Activated CD8-positive, alpha-beta T cell treated with anti-CD3 and anti-CD28 coated beads for 36 hours (primary cell): Measurements from ENCODE around the gene SETBP1. TPM values are rescaled to one million over a fixed set of nuclear protein-coding genes. Genes with fewer than 3 reads are reported as not detected.

Experiments
- ATAC-seq: fragments of 200-7000 bp; cut with Tn5 transposase; one replicate; pipeline ENCODE4 v1.10.0; 2021; ENCODE audit warnings: mild to moderate bottlenecking, moderate library complexity
- CTCF ChIA-PET: fragments of 350-600 bp; sonication (Branson Sonifier 250); formaldehyde crosslinking; loops from one replicate; lab custom pipeline; 2021; ENCODE audit warnings: antibody characterized with exemption; lab: Charles Lee
- POLR2A ChIA-PET: fragments of 350-600 bp; sonication (Branson Sonifier 250); formaldehyde crosslinking; loops from one replicate; lab custom pipeline; 2021; ENCODE audit warnings: antibody characterized with exemption; lab: Charles Lee
- DNase-seq: peaks from one replicate; pipeline ENCODE4 v3.0.0-alpha.2; 2020
- H3K27ac Mint-ChIP-seq: one replicate; pipeline ENCODE4 v1.8.0; 2021; ENCODE audit warnings: mild to moderate bottlenecking, mixed read lengths
- H3K27me3 Mint-ChIP-seq: one replicate; pipeline ENCODE4 v1.8.0; 2021; ENCODE audit warnings: mixed read lengths
- H3K36me3 Mint-ChIP-seq: one replicate; pipeline ENCODE4 v1.8.0; 2021; ENCODE audit warnings: low read depth, mixed read lengths
- H3K4me1 Mint-ChIP-seq: one replicate; pipeline ENCODE4 v1.8.0; 2021; ENCODE audit warnings: low read depth, mixed read lengths
- H3K4me3 Mint-ChIP-seq: one replicate; pipeline ENCODE4 v1.8.0; 2021; ENCODE audit warnings: mild to moderate bottlenecking, moderate library complexity, mixed read lengths
- H3K9me3 Mint-ChIP-seq: one replicate; pipeline ENCODE4 v1.8.0; 2021; ENCODE audit warnings: mixed read lengths
- intact Hi-C: fragments of 100-400 bp; cut with micrococcal nuclease; formaldehyde crosslinking; loops from one replicate; pipeline ENCODE4 v1.10.0; 2022
- total RNA-seq, 2 experiments: library from RNA; stranded (reverse); gene quantifications; one replicate each; pipeline ENCODE4 v1.2.3, GENCODE V29; 2021
- TF ChIP-seq, protein P1 (sequence below): fragments of 200-600 bp; IDR thresholded peaks from one replicate; pipeline ENCODE4 v1.8.0; 2022; ENCODE audit warnings: antibody characterized with exemption, mild to moderate bottlenecking

The SETBP1 gene
- total RNA-seq, 2 experiments from 2014 or later = 10.2 to 10.4 TPM

DNA sequence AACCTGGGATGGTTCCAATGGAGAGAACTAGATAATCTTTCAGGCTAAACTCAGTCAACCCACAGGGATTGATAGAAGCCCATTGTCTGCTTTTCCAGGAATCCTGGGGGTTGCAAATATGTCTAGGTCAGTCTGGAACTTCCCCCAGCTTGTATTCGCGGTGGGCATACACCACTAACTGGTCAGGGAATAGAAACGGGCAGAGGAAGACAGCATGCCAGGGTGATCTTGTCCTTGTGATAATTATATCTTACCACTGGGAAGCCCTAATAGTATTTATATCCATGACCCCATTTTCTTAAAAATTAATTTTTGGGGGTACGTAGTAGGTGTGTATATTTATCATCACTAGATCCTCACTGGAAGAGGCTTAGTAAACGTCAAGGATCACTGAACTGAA is 101.9 kb downstream of the SETBP1 start:
- peaks cover 7% of the 10 kb centered on the region for H3K4me1 Mint-ChIP-seq
- TF ChIP-seq, protein P1, sequence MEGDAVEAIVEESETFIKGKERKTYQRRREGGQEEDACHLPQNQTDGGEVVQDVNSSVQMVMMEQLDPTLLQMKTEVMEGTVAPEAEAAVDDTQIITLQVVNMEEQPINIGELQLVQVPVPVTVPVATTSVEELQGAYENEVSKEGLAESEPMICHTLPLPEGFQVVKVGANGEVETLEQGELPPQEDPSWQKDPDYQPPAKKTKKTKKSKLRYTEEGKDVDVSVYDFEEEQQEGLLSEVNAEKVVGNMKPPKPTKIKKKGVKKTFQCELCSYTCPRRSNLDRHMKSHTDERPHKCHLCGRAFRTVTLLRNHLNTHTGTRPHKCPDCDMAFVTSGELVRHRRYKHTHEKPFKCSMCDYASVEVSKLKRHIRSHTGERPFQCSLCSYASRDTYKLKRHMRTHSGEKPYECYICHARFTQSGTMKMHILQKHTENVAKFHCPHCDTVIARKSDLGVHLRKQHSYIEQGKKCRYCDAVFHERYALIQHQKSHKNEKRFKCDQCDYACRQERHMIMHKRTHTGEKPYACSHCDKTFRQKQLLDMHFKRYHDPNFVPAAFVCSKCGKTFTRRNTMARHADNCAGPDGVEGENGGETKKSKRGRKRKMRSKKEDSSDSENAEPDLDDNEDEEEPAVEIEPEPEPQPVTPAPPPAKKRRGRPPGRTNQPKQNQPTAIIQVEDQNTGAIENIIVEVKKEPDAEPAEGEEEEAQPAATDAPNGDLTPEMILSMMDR = no peak
- no peak for DNase-seq
- H3K4me3 Mint-ChIP-seq = no peak overlapping the region
- intact Hi-C loops = no loop called here
- H3K27me3 Mint-ChIP-seq = peaks cover 8% of the 10 kb centered on the region
- no peaks in the 10 kb centered on the region for H3K36me3 Mint-ChIP-seq
- no peak overlapping the region for H3K27ac Mint-ChIP-seq
- POLR2A ChIA-PET = no interaction called here
- CTCF ChIA-PET = no interaction called here
- no peak for ATAC-seq
- H3K9me3 Mint-ChIP-seq = no peaks in the 10 kb centered on the region

DNA sequence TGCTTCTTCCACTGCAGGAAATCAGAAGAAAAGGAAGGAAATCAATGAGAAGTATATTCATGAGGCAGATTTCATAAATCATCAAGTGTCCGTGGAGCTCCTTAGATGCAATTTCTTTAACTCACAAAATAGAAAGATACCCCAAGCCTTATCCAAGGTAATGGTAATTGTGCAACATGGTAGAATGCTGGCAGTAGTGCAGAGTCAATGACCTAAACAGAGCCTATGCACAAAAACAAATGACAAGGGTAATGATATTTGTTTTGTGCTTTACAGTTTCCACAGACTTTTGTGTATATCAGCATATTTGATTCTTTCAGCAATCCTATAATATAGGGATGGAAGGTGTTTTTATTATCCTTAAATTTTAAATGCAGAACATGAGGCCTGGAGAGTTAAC is 102.7 kb downstream of the SETBP1 start:
- DNase-seq (no peak), ATAC-seq (no peak)
- Mint-ChIP-seq H3K9me3 (no peaks in the 10 kb centered on the region), H3K27ac (no peak overlapping the region), H3K27me3 (peaks cover 8% of the 10 kb centered on the region), H3K36me3 (no peaks in the 10 kb centered on the region), H3K4me3 (no peak overlapping the region), H3K4me1 (peaks cover 7% of the 10 kb centered on the region)
- ChIA-PET POLR2A (no interaction called here), CTCF (no interaction called here)
- intact Hi-C loops = no loop called here
- TF ChIP-seq, protein P1 = no peak

DNA sequence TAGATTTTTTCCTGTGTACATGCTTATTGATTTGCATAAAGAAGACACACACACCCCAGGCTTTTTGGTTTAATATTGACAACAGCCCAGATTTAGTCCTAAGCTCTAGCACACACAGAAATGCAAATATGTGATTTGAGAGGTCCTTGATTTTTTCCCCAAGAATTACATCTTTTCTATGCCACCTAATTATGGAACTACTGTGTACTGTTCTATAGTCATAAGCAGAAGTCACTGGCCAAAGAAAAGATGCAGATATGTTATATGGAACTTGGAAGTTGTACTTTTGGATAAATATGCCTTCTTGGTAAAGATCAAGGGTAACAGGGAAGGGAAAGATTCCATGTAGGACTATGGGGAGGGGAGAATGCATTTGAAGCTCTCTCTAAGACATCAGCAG is 105.6 kb downstream of the SETBP1 start:
- no peak overlapping the region for H3K4me3 Mint-ChIP-seq
- peaks cover 7% of the 10 kb centered on the region for H3K4me1 Mint-ChIP-seq
- POLR2A ChIA-PET = interaction anchor here (1.4 kb wide), 1 partner anchor 52 kb away, joined by 3 read pairs; no protein-coding TSS in a partner anchor
- no peaks in the 10 kb centered on the region for H3K36me3 Mint-ChIP-seq
- DNase-seq = no peak
- intact Hi-C loops = no loop called here
- TF ChIP-seq, protein P1 = no peak
- CTCF ChIA-PET = no interaction called here
- ATAC-seq = no peak
- no peak overlapping the region for H3K27ac Mint-ChIP-seq
- no peaks in the 10 kb centered on the region for H3K9me3 Mint-ChIP-seq
- peaks cover 1% of the 10 kb centered on the region for H3K27me3 Mint-ChIP-seq

DNA sequence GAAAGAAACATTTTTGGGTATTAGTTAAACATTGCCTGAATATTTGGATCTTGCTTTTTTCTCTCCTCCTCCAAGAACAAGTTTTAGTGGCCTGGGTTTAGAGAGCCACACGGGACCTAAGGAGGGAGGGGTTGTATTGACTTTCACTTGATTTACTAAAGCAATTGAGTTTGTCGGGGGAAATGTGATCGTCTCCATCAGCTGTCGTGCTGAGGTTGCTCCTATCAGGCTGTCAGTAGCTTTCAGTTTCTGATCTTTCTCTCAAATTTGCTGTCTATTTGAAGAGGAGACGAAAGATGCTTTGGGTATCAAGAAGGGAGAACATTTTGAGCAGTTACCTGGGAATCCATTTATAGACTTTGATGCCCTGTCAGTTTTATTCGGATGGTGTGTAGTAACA is 106.0 kb downstream of the SETBP1 start:
- Mint-ChIP-seq H3K4me3 (peak overlapping the region; percentile 16), H3K27me3 (no peaks in the 10 kb centered on the region), H3K4me1 (peaks cover 7% of the 10 kb centered on the region), H3K27ac (no peak overlapping the region), H3K36me3 (no peaks in the 10 kb centered on the region), H3K9me3 (no peaks in the 10 kb centered on the region)
- intact Hi-C loops = no loop called here
- TF ChIP-seq, protein P1 = no peak
- ChIA-PET POLR2A (interaction anchor here (1.4 kb wide), 1 partner anchor 51 kb away, joined by 3 read pairs; no protein-coding TSS in a partner anchor), CTCF (no interaction called here)
- DNase-seq (no peak), ATAC-seq (no peak)

DNA sequence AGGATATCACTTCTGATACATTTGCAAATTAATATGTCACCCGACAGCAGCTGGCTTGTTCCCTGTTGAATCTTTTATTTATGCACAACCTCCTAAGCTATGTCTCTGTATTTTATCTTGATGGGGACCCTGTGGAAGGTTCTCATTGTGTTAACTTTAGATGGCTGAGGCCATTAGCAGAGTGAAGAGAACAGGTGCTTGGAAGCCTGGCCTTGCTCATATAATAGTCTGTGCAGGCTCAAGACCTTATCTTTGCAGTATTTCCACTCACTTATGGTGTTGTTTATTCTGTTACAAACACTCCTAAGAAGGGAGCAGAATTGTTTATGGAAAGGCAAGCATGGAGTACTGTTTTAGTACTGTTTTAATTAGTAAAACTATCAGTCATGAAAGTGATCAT is 107.6 kb downstream of the SETBP1 start:
- ChIA-PET POLR2A (no interaction called here), CTCF (no interaction called here)
- ATAC-seq = no peak

More for the DNA sequence above, 107.6 kb downstream of the SETBP1 start:
- H3K4me3 Mint-ChIP-seq = no peak overlapping the region
- peaks cover 7% of the 10 kb centered on the region for H3K4me1 Mint-ChIP-seq
- intact Hi-C loops = no loop called here
- no peak for DNase-seq
- H3K36me3 Mint-ChIP-seq = no peaks in the 10 kb centered on the region
- H3K27ac Mint-ChIP-seq = no peak overlapping the region
- no peaks in the 10 kb centered on the region for H3K27me3 Mint-ChIP-seq
- TF ChIP-seq, protein P1 = no peak
- H3K9me3 Mint-ChIP-seq = no peaks in the 10 kb centered on the region
